ENCODE results near the gene PCA3. TPM values are rescaled to one million over a fixed set of nuclear protein-coding genes. Genes with fewer than 3 reads are reported as not detected.

The PCA3 gene
- total RNA-seq, 1 experiment from 2014 or later = not detected

DNA sequence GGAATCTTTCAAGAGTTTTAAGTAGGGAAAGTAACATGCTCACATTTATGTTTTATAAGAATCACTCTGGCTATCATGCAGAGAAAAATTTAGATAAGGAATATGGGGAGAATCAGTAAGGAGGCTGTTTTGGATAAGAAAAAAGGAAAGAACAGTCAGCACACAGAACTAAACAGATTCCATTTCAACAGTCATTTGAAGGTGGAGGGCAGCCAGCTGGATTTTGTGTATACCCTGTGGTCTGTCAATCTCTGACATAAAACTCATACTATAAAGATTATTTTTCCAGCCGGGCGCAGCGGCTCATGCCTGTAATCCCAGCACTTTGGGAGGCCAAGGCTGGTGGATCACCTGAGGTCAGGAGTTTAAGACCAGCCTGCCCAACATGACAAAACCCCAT, 64.2 kb downstream of the PCA3 start:
- no peaks in the 10 kb centered on the region for H3K9me3 Mint-ChIP-seq (ENCODE audit: low read depth, unreplicated experiment)
- no TSS peak for BruUV-seq (replicated peaks)
- no peak for DNase-seq
- TF ChIP-seq, protein P1, sequence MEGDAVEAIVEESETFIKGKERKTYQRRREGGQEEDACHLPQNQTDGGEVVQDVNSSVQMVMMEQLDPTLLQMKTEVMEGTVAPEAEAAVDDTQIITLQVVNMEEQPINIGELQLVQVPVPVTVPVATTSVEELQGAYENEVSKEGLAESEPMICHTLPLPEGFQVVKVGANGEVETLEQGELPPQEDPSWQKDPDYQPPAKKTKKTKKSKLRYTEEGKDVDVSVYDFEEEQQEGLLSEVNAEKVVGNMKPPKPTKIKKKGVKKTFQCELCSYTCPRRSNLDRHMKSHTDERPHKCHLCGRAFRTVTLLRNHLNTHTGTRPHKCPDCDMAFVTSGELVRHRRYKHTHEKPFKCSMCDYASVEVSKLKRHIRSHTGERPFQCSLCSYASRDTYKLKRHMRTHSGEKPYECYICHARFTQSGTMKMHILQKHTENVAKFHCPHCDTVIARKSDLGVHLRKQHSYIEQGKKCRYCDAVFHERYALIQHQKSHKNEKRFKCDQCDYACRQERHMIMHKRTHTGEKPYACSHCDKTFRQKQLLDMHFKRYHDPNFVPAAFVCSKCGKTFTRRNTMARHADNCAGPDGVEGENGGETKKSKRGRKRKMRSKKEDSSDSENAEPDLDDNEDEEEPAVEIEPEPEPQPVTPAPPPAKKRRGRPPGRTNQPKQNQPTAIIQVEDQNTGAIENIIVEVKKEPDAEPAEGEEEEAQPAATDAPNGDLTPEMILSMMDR (IDR thresholded peaks at IDR 0.05; ENCODE audit: unreplicated experiment) = no peak
- no peaks in the 10 kb centered on the region for H3K36me3 Mint-ChIP-seq (ENCODE audit: insufficient read depth, unreplicated experiment)
- H3K27me3 Mint-ChIP-seq (ENCODE audit: unreplicated experiment) = no peaks in the 10 kb centered on the region
- H3K27ac Mint-ChIP-seq (ENCODE audit: unreplicated experiment) = no peak overlapping the region
- H3K4me3 Mint-ChIP-seq (ENCODE audit: low read depth, unreplicated experiment) = no peak overlapping the region
- no peaks in the 10 kb centered on the region for H3K4me1 Mint-ChIP-seq (ENCODE audit: low read depth, unreplicated experiment)
- CTCF ChIA-PET = interaction anchor here (0.6 kb wide), 1 partner anchor 131 kb away, joined by 6 read pairs; no protein-coding TSS in a partner anchor
- intact Hi-C loops (cut with micrococcal nuclease; ENCODE audit: unreplicated experiment) = no loop called here

DNA sequence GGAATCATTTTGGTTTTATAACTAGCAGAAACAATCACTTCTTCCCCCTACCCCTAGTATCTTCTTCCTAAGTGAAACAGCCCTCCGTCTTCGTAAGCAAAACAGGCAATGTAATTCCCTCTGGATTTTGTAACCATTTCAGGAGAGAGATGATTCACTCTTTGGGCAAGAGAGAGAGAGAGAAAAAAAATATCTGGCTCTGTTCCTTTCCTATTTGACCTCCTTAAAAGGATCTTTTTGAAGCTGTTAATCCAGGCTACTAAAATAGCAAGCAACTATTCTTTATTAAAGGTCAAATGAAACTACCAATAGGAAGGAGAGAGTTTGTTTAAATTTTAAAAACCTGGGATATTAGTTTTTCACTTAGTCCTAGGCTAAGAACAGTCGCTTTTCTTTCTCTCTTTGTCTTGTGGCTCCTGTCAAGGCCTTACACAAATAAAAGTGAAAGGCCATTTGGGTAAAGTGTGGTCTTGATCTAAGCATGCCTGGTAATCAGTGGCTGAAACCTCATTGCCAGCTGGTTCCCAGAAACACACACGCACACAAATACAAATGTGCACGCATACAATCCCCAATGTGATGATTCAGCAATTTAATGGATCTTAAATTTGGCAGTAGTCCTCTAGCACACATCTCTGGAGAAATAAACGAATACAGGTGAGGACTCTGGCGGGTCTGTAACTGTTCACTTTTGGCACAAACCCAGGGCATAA, 71.5 kb downstream of the PCA3 start:
- no peaks in the 10 kb centered on the region for H3K4me1 Mint-ChIP-seq (ENCODE audit: low read depth, unreplicated experiment)
- no peak for DNase-seq
- TF ChIP-seq, protein P1 (IDR thresholded peaks at IDR 0.05; ENCODE audit: unreplicated experiment) = no peak
- no peak overlapping the region for H3K4me3 Mint-ChIP-seq (ENCODE audit: low read depth, unreplicated experiment)
- no peaks in the 10 kb centered on the region for H3K9me3 Mint-ChIP-seq (ENCODE audit: low read depth, unreplicated experiment)
- CTCF ChIA-PET = no interaction called here
- no peak overlapping the region for H3K27ac Mint-ChIP-seq (ENCODE audit: unreplicated experiment)
- intact Hi-C loops (cut with micrococcal nuclease; ENCODE audit: unreplicated experiment) = no loop called here
- BruUV-seq (replicated peaks) = no TSS peak
- H3K27me3 Mint-ChIP-seq (ENCODE audit: unreplicated experiment) = peaks cover 18% of the 10 kb centered on the region
- H3K36me3 Mint-ChIP-seq (ENCODE audit: insufficient read depth, unreplicated experiment) = no peaks in the 10 kb centered on the region

Other genes starting within 250 kb of the PCA3 start
- gene PRUNE2, start 141.7 kb downstream of the PCA3 start, total RNA-seq (2022) = 0.07 TPM in 1 of 2 replicates, not detected in the other

All from Calu3 (cell line).